Measurements from ENCODE around the gene CDC42EP5.
"Not testable (repeated sequence)": the region's sequence is repeated elsewhere in the genome, so short reads cannot be mapped to it uniquely, and the experiment has no call there.

CDC42EP5 gene

GRCh38 chr19:54473071-54473891 is at the start of gene CDC42EP5:
Gene CDC42EP5, minus strand, starts transcription at chr19:54473296. Its CDS starts 7,749 bp downstream, at chr19:54465547.
- DNase-seq (ENCODE audit: low read depth), result no peak

GRCh38 chr19:54521860-54522513 is 48.9 kb upstream of the CDC42EP5 start:
- DNase-seq (ENCODE audit: low read depth), result no peak

- DNase-seq (ENCODE audit: low read depth), result no peak
Observed at GRCh38 chr19:54521022-54521859, 48.1 kb upstream of the CDC42EP5 start.

GRCh38 chr19:54518844-54519243 is 45.7 kb upstream of the CDC42EP5 start:
- DNase-seq (ENCODE audit: low read depth), result no peak

GRCh38 chr19:54517483-54517882 is 44.4 kb upstream of the CDC42EP5 start:
- no peak for DNase-seq (ENCODE audit: low read depth)

- DNase-seq (ENCODE audit: low read depth), result no peak
Observed at GRCh38 chr19:54515156-54515555, 42.1 kb upstream of the CDC42EP5 start.

- DNase-seq (ENCODE audit: low read depth), result not testable (repeated sequence)
Observed at GRCh38 chr19:54509200-54509940, 36.3 kb upstream of the CDC42EP5 start.

GRCh38 chr19:54508487-54508886 is 35.4 kb upstream of the CDC42EP5 start:
- not testable (repeated sequence) for DNase-seq (ENCODE audit: low read depth)

- DNase-seq (ENCODE audit: low read depth), result no peak
Observed at GRCh38 chr19:54507824-54508223, 34.7 kb upstream of the CDC42EP5 start.

GRCh38 chr19:54507038-54507717 is 34.1 kb upstream of the CDC42EP5 start:
- not testable (repeated sequence) for DNase-seq (ENCODE audit: low read depth)

GRCh38 chr19:54506079-54506478 is 33.0 kb upstream of the CDC42EP5 start:
- no peak for DNase-seq (ENCODE audit: low read depth)

- DNase-seq (ENCODE audit: low read depth), result not testable (repeated sequence)
Observed at GRCh38 chr19:54505542-54505941, 32.4 kb upstream of the CDC42EP5 start.

- no peak for DNase-seq (ENCODE audit: low read depth)
Observed at GRCh38 chr19:54502518-54503048, 29.5 kb upstream of the CDC42EP5 start, which contains the start of gene LAIR2. Gene LAIR2, plus strand, starts transcription at chr19:54502831. Its CDS starts 88 bp downstream, at chr19:54502919.

GRCh38 chr19:54498451-54498772 is 25.3 kb upstream of the CDC42EP5 start:
- DNase-seq (ENCODE audit: low read depth), result not testable (repeated sequence)

GRCh38 chr19:54497747-54498450 is 24.8 kb upstream of the CDC42EP5 start:
- not testable (repeated sequence) for DNase-seq (ENCODE audit: low read depth)

GRCh38 chr19:54495284-54495683 is 22.2 kb upstream of the CDC42EP5 start:
- DNase-seq (ENCODE audit: low read depth), result not testable (repeated sequence)

GRCh38 chr19:54493967-54494585 is 21.0 kb upstream of the CDC42EP5 start:
- no peak for DNase-seq (ENCODE audit: low read depth)

GRCh38 chr19:54493056-54493455 is 20.0 kb upstream of the CDC42EP5 start:
- not testable (repeated sequence) for DNase-seq (ENCODE audit: low read depth)

GRCh38 chr19:54492568-54492967 is 19.5 kb upstream of the CDC42EP5 start:
- DNase-seq (ENCODE audit: low read depth), result no peak

- DNase-seq (ENCODE audit: low read depth), result no peak
Observed at GRCh38 chr19:54489766-54490165, 16.7 kb upstream of the CDC42EP5 start.

Data from stimulated activated CD8-positive, alpha-beta memory T cell treated with anti-CD3 and anti-CD28 coated beads, Interleukin-15, amount 100 ng/mL, for 24 hours (primary cell).